Keratinocyte (primary cell): ENCODE data around the gene MST1. TPM values are rescaled to one million over a fixed set of nuclear protein-coding genes. Genes with fewer than 3 reads are reported as not detected.

Experiments
- DNase-seq: peaks from one replicate; pipeline ENCODE4 v3.0.0-alpha.2; 2011; ENCODE audit warnings: low read depth, missing footprints, low spot score
- FAIRE-seq: peaks from 2 replicates; lab custom pipeline; 2011; peaks lifted over from hg19 to GRCh38; lab: Jason Lieb, UNC
- H2AFZ ChIP-seq: 2 replicates; pipeline ENCODE4 v1.6.0; 2012; ENCODE audit warnings: low read length, control low read depth, inconsistent platforms; ENCODE audit not compliant: control insufficient read depth
- H3K27ac ChIP-seq: 2 replicates; pipeline ENCODE4 v1.5.1; 2011; ENCODE audit warnings: low read length; ENCODE audit not compliant: control insufficient read depth, insufficient read depth
- H3K27me3 ChIP-seq: 3 replicates; pipeline ENCODE4 v1.6.0; 2011; ENCODE audit warnings: low read length; ENCODE audit not compliant: control insufficient read depth, insufficient read depth; ENCODE audit errors: extremely low read depth
- H3K36me3 ChIP-seq, 2 experiments: 2 replicates in 1 of 2; 3 replicates in 1 of 2; pipeline ENCODE4 v1.5.1; 2011; ENCODE audit warnings: low read length in 2 of 2, mild to moderate bottlenecking in 1 of 2; ENCODE audit not compliant: control insufficient read depth in 2 of 2, insufficient read depth in 2 of 2; ENCODE audit errors: extremely low read depth in 1 of 2
- H3K4me1 ChIP-seq: 3 replicates; pipeline ENCODE4 v1.5.1; 2011; ENCODE audit warnings: low read length; ENCODE audit not compliant: control insufficient read depth, insufficient read depth; ENCODE audit errors: extremely low read depth
- H3K4me2 ChIP-seq: 3 replicates; pipeline ENCODE4 v1.6.0; 2011; ENCODE audit warnings: low read depth, low read length; ENCODE audit not compliant: control insufficient read depth, insufficient read depth; ENCODE audit errors: extremely low read depth
- H3K4me3 ChIP-seq, 3 experiments: fragments of 200-600 bp in 1 of 3; sonication (generic) in 1 of 3; 2 replicates in 2 of 3; 3 replicates in 1 of 3; pipeline ENCODE4 v1.5.1; 2011 to 2016; ENCODE audit warnings: low read length in 3 of 3, mild to moderate bottlenecking in 3 of 3, control low read depth in 2 of 3, inconsistent platforms in 1 of 3, low read depth in 1 of 3, mixed read lengths in 1 of 3, mixed run types in 1 of 3, moderate library complexity in 1 of 3; ENCODE audit not compliant: control insufficient read depth in 2 of 3, insufficient read depth in 2 of 3; ENCODE audit errors: extremely low read depth in 1 of 3
- H3K79me2 ChIP-seq: 2 replicates; pipeline ENCODE4 v1.6.0; 2012; ENCODE audit warnings: low read length; ENCODE audit not compliant: control insufficient read depth, insufficient read depth
- H3K9ac ChIP-seq: 3 replicates; pipeline ENCODE4 v1.6.0; 2011; ENCODE audit warnings: low read length; ENCODE audit not compliant: control insufficient read depth, insufficient read depth; ENCODE audit errors: extremely low read depth
- H3K9me1 ChIP-seq: 3 replicates; pipeline ENCODE4 v1.6.0; 2011; ENCODE audit warnings: low read length; ENCODE audit not compliant: control insufficient read depth, insufficient read depth; ENCODE audit errors: extremely low read depth
- H3K9me3 ChIP-seq: 2 replicates; pipeline ENCODE4 v1.5.1; 2012; ENCODE audit warnings: low read depth, low read length; ENCODE audit not compliant: control insufficient read depth
- H4K20me1 ChIP-seq: 3 replicates; pipeline ENCODE4 v1.6.0; 2011; ENCODE audit warnings: low read length; ENCODE audit not compliant: control insufficient read depth, insufficient read depth; ENCODE audit errors: extremely low read depth
- CTCF ChIP-seq, 3 experiments: IDR thresholded peaks in 1 of 3; conservative IDR thresholded peaks in 1 of 3; optimal IDR thresholded peaks in 1 of 3; 2 replicates in 2 of 3; 3 replicates in 1 of 3; pipeline versions ENCODE3 to v1.5.1; 2011; ENCODE audit warnings: low read length in 3 of 3, mild to moderate bottlenecking in 3 of 3, moderate library complexity in 2 of 3, control low read depth in 1 of 3, inconsistent platforms in 1 of 3; ENCODE audit not compliant: insufficient read depth in 2 of 3; ENCODE audit errors: extremely low read depth in 1 of 3
- EZH2 ChIP-seq: IDR thresholded peaks from one replicate; pipeline ENCODE4 v1.6.1; 2012; ENCODE audit warnings: inconsistent platforms, mild to moderate bottlenecking, low read length, moderate library complexity
- dilution Hi-C: fragments of 300-500 bp; cut with MboI; formaldehyde crosslinking; loops from one replicate; pipeline ENCODE4 v1.7.0; 2020; ENCODE audit warnings: low sequenced_read_pairs; ENCODE audit not compliant: extremely low pct_ligation_motif_present
- polyA plus RNA-seq, 5 experiments: library from polyadenylated mRNA; depleted of rRNA in 3 of 5; stranded (reverse) in 3 of 5; stranded (forward) in 1 of 5; unstranded in 1 of 5; fragments of >200 nt; gene quantifications; 1 replicate in 1 of 5; 2 replicates in 3 of 5; 3 replicates in 1 of 5; pipeline versions ENCODE4 v1.2.1 to v1.2.3, GENCODE V29; 2011 to 2012; ENCODE audit warnings: missing spikeins in 2 of 5, low read depth in 1 of 5, low replicate concordance in 1 of 5

Gene MST1
- polyA plus RNA-seq, 1 donor (not counting 4 experiments of a cell fraction or from before 2014, with no cell fraction given): 5.2 TPM

- H3K27ac ChIP-seq: peak overlapping the region; percentile 90
- H3K79me2 ChIP-seq: peaks cover 20% of the 10 kb centered on the region
- H3K36me3 ChIP-seq: peaks cover 27 to 30% of the 10 kb centered on the region in 2 experiments
- no peaks in the 10 kb centered on the region for H3K9me1 ChIP-seq
- H3K4me1 ChIP-seq: peaks cover 10% of the 10 kb centered on the region
- no peak for DNase-seq
- peak overlapping the region; percentile 88 for H3K9ac ChIP-seq
- no peaks in the 10 kb centered on the region for H4K20me1 ChIP-seq
- H3K4me2 ChIP-seq: peak overlapping the region; percentile 95
- peak overlapping the region; percentile 59 for H2AFZ ChIP-seq
- no peaks in the 10 kb centered on the region for H3K27me3 ChIP-seq
- H3K4me3 ChIP-seq: peak overlapping the region; percentile 66 to 87 (median 83)
- dilution Hi-C loops: loop anchor here (25.0 kb wide), 1 partner anchor 112 kb away; the partner anchor contains the start of gene BSN
- TF ChIP-seq CTCF (optimal IDR thresholded peaks at IDR 0.05 in 1 of 3, IDR thresholded peaks at IDR 0.05 in 1 of 3, conservative IDR thresholded peaks at IDR 0.05 in 1 of 3; ENCODE audit: extremely low read depth in 1 of 3, insufficient read depth in 2 of 3, low read length in 3 of 3) (no peak), EZH2 (no peak)
- no peaks in the 10 kb centered on the region for H3K9me3 ChIP-seq
- no peak for FAIRE-seq
Observed at GRCh38 chr3:49674497-49674983, 14.7 kb downstream of the MST1 start.

- dilution Hi-C loops: loop anchor here (25.0 kb wide), 1 partner anchor 112 kb away; the partner anchor contains the start of gene BSN
- no peaks in the 10 kb centered on the region for H4K20me1 ChIP-seq
- H3K36me3 ChIP-seq: peaks cover 23 to 26% of the 10 kb centered on the region in 2 experiments
- H3K27ac ChIP-seq: peak within 1 kb of the TSS; percentile 90
- FAIRE-seq: peak; percentile 62
- H3K9me1 ChIP-seq: no peaks in the 10 kb centered on the region
- TF ChIP-seq EZH2 (no peak), CTCF (optimal IDR thresholded peaks at IDR 0.05 in 1 of 3, IDR thresholded peaks at IDR 0.05 in 1 of 3, conservative IDR thresholded peaks at IDR 0.05 in 1 of 3; ENCODE audit: extremely low read depth in 1 of 3, insufficient read depth in 2 of 3, low read length in 3 of 3) (no peak)
- H2AFZ ChIP-seq: peak within 1 kb of the TSS; percentile 59
- peaks cover 14% of the 10 kb centered on the region for H3K4me1 ChIP-seq
- peak; percentile 96 for DNase-seq
- H3K27me3 ChIP-seq: no peaks in the 10 kb centered on the region
- no peaks in the 10 kb centered on the region for H3K9me3 ChIP-seq
- peak within 1 kb of the TSS; percentile 66 to 87 (median 83) for H3K4me3 ChIP-seq
- peaks cover 20% of the 10 kb centered on the region for H3K79me2 ChIP-seq
- peak within 1 kb of the TSS; percentile 95 for H3K4me2 ChIP-seq
- peak within 1 kb of the TSS; percentile 88 for H3K9ac ChIP-seq
Observed at GRCh38 chr3:49673715-49674496, 15.4 kb downstream of the MST1 start, which contains the start of gene APEH. Gene APEH, plus strand, starts transcription at chr3:49674351. Its CDS starts 51 bp downstream, at chr3:49674402.
